HCT116 (cell line): Measurements from ENCODE around the gene BTBD6. TPM values are rescaled to one million over a fixed set of nuclear protein-coding genes. Genes with fewer than 3 reads are reported as not detected.

Experiments
- ATAC-seq: fragments of 200-7000 bp; cut with Tn5 transposase; 2 replicates; pipeline ENCODE4 v1.9.1; 2020; ENCODE audit warnings: mild to moderate bottlenecking, moderate library complexity
- BruUV-seq: library from RNA; stranded (reverse); fragments of 400-500 nt; replicated peaks from 2 replicates; lab custom pipeline; 2021; lab: Mats Ljungman, UMichigan
- CTCF ChIA-PET: fragments of 300-600 bp; sonication (Branson Sonifier 250); formaldehyde crosslinking; loops from one replicate; lab custom pipeline; 2021; ENCODE audit warnings: antibody characterized with exemption; lab: Charles Lee
- POLR2A ChIA-PET: fragments of 300-600, 350-600 bp; sonication (Branson Sonifier 250); formaldehyde crosslinking; loops from one replicate; lab custom pipeline; 2021; ENCODE audit warnings: antibody characterized with exemption; lab: Charles Lee
- RAD21 ChIA-PET, 2 experiments: fragments of 300-600 bp; sonication (Branson Sonifier 250); formaldehyde crosslinking; loops; one replicate each; lab custom pipeline; 2023; ENCODE audit warnings: low total read pairs in 2 of 2; ENCODE audit not compliant: uncharacterized antibody in 2 of 2, unreplicated experiment in 2 of 2, low non-redundant PET in 1 of 2; lab: Charles Lee
- DNase-seq: peaks from one replicate; pipeline ENCODE4 v3.0.0-alpha.2; 2010; ENCODE audit warnings: low read depth, low spot score
- H2AFZ ChIP-seq: fragments of 200-600 bp; shearing (Covaris generic), sonication (generic); 2 replicates; pipeline ENCODE4 v1.6.1; 2017; ENCODE audit warnings: low read depth, mixed run types, mixed read lengths, antibody characterized with exemption, low read length; ENCODE audit not compliant: poor library complexity, severe bottlenecking
- H3K27ac ChIP-seq: 2 replicates; pipeline ENCODE4 v1.5.1; 2012; ENCODE audit warnings: low read depth, low read length
- H3K27me3 ChIP-seq: fragments of 200-600 bp; sonication (generic); 2 replicates; pipeline ENCODE4 v1.6.1; 2016; ENCODE audit warnings: mixed run types, low read length, mixed read lengths; ENCODE audit not compliant: insufficient read depth
- H3K36me3 ChIP-seq, 2 experiments: fragments of 200-500 bp in 1 of 2; fragments of 200-600 bp in 1 of 2; sonication (Bioruptor generic) in 1 of 2; sonication (generic) in 1 of 2; 2 replicates each; pipeline versions ENCODE4 v1.5.1 to v1.6.1; 2014 to 2016; ENCODE audit warnings: low read length in 2 of 2, inconsistent platforms in 1 of 2, mixed read lengths in 1 of 2, mixed run types in 1 of 2; ENCODE audit not compliant: insufficient read depth in 2 of 2, control insufficient read depth in 1 of 2
- H3K4me1 ChIP-seq, 2 experiments: fragments of 200-600 bp in 1 of 2; sonication (generic) in 1 of 2; 2 replicates each; pipeline versions ENCODE4 v1.5.1 to v1.6.1; 2012 to 2017; ENCODE audit warnings: low read length in 2 of 2, inconsistent platforms in 1 of 2, mild to moderate bottlenecking in 1 of 2, mixed read lengths in 1 of 2, mixed run types in 1 of 2, moderate library complexity in 1 of 2; ENCODE audit not compliant: insufficient read depth in 2 of 2, control insufficient read depth in 1 of 2
- H3K4me2 ChIP-seq: fragments of 200-600 bp; sonication (generic); 2 replicates; pipeline ENCODE4 v1.6.1; 2017; ENCODE audit warnings: mixed run types, low read length, mixed read lengths
- H3K4me3 ChIP-seq, 2 experiments: fragments of 200-600 bp in 1 of 2; sonication (generic) in 1 of 2; replicated peaks in 1 of 2; 2 replicates each; pipeline ENCODE4 v1.5.1; 2011 to 2016; ENCODE audit warnings: low read length in 2 of 2, control low read depth in 1 of 2, low read depth in 1 of 2, mild to moderate bottlenecking in 1 of 2, mixed read lengths in 1 of 2, mixed run types in 1 of 2
- H3K79me2 ChIP-seq: fragments of 200-600 bp; sonication (generic); 2 replicates; pipeline ENCODE4 v1.6.1; 2017; ENCODE audit warnings: mild to moderate bottlenecking, mixed run types, low read length, moderate library complexity, mixed read lengths; ENCODE audit not compliant: insufficient read depth
- H3K9ac ChIP-seq: fragments of 200-600 bp; sonication (generic); 2 replicates; pipeline ENCODE4 v1.6.1; 2016; ENCODE audit warnings: low read length, mixed read lengths
- H3K9me2 ChIP-seq: fragments of 200-600 bp; sonication (generic), shearing (Covaris generic); 2 replicates; pipeline ENCODE4 v1.6.1; 2017; ENCODE audit warnings: mixed run types, mild to moderate bottlenecking, moderate library complexity; ENCODE audit not compliant: insufficient read depth
- H3K9me3 ChIP-seq, 2 experiments: fragments of 200-500 bp in 1 of 2; fragments of 200-600 bp in 1 of 2; sonication (Bioruptor generic) in 1 of 2; sonication (generic) in 1 of 2; 2 replicates each; pipeline ENCODE4 v1.6.1; 2014 to 2017; ENCODE audit warnings: low read length in 2 of 2, mixed read lengths in 2 of 2, inconsistent platforms in 1 of 2, low read depth in 1 of 2, mild to moderate bottlenecking in 1 of 2, mixed run types in 1 of 2, moderate library complexity in 1 of 2; ENCODE audit not compliant: control insufficient read depth in 1 of 2, insufficient read depth in 1 of 2
- H4K20me1 ChIP-seq: fragments of 200-600 bp; sonication (generic), shearing (Covaris generic); 2 replicates; pipeline ENCODE4 v1.6.1; 2017; ENCODE audit warnings: mixed run types, mild to moderate bottlenecking, moderate library complexity; ENCODE audit not compliant: insufficient read depth
- ATF3 ChIP-seq: IDR thresholded peaks from 2 replicates; pipeline ENCODE4 v1.6.1; 2012
- EZH2phosphoT487 ChIP-seq: fragments of 200-600 bp; IDR thresholded peaks from 2 replicates; pipeline ENCODE4 v1.6.1; 2018; ENCODE audit warnings: antibody characterized with exemption, borderline replicate concordance
- JUND ChIP-seq: IDR thresholded peaks from 2 replicates; pipeline ENCODE4 v1.6.1; 2012
- MAX ChIP-seq: IDR thresholded peaks from 2 replicates; pipeline ENCODE4 v1.6.1; 2012
- POLR2A ChIP-seq: IDR thresholded peaks from 2 replicates; pipeline ENCODE4 v1.7.0; 2011; ENCODE audit warnings: borderline replicate concordance; ENCODE audit not compliant: insufficient read depth, insufficient read length; ENCODE audit errors: extremely low read depth
- POLR2AphosphoS5 ChIP-seq: IDR thresholded peaks from 2 replicates; pipeline ENCODE4 v1.6.1; 2011; ENCODE audit warnings: mild to moderate bottlenecking, low read depth, low read length, moderate library complexity
- REST ChIP-seq: IDR thresholded peaks from 2 replicates; pipeline ENCODE4 v1.6.1; 2012; ENCODE audit warnings: low read depth
- SIN3A ChIP-seq: IDR thresholded peaks from 2 replicates; pipeline ENCODE4 v1.6.1; 2012; ENCODE audit warnings: low read depth
- SRF ChIP-seq: IDR thresholded peaks from 2 replicates; pipeline ENCODE4 v1.6.1; 2012; ENCODE audit warnings: low read depth
- TCF7L2 ChIP-seq: IDR thresholded peaks from 2 replicates; pipeline ENCODE4 v1.7.0; 2011; ENCODE audit warnings: borderline replicate concordance, inconsistent platforms; ENCODE audit not compliant: insufficient read depth, insufficient read length; ENCODE audit errors: extremely low read depth
- YY1 ChIP-seq: IDR thresholded peaks from 2 replicates; pipeline ENCODE4 v1.6.1; 2011; ENCODE audit warnings: low read length, low read depth, moderate library complexity, mild to moderate bottlenecking; ENCODE audit not compliant: insufficient replicate concordance; ENCODE audit errors: extremely low read depth
- ZFX ChIP-seq: fragments of 450-650 bp; IDR thresholded peaks from 2 replicates; pipeline ENCODE4 v1.6.1; 2017
- intact Hi-C: fragments of 100-400 bp; cut with micrococcal nuclease; formaldehyde crosslinking; loops from 2 replicates; pipeline ENCODE4 v1.10.0; 2022
- total RNA-seq: library from RNA; stranded (reverse); gene quantifications from one replicate; pipeline ENCODE4 v1.2.1, GENCODE V29; 2021; ENCODE audit not compliant: unreplicated experiment

The BTBD6 gene
- total RNA-seq, 1 experiment from 2014 or later = 35.9 TPM

- no peak for DNase-seq
- H3K36me3 ChIP-seq = no peaks in the 10 kb centered on the region
- TF ChIP-seq EZH2phosphoT487 (no peak), ZFX (no peak), MAX (no peak), JUND (no peak), POLR2AphosphoS5 (no peak), SIN3A (no peak), TCF7L2 (no peak)
- TF ChIP-seq, all 23 proteins: peak for 0
- Histone ChIP-seq H3K9ac (no peak overlapping the region), H3K9me3 (no peaks in the 10 kb centered on the region), H3K27ac (no peak overlapping the region), H3K4me3 (no peak overlapping the region), H3K79me2 (peaks cover 8% of the 10 kb centered on the region; the same call in 1 of the 2 replicates), H3K4me2 (no peak overlapping the region), H4K20me1 (no peaks in the 10 kb centered on the region), H2AFZ (no peak overlapping the region), H3K27me3 (no peaks in the 10 kb centered on the region), H3K9me2 (no peaks in the 10 kb centered on the region), H3K4me1 (no peaks in the 10 kb centered on the region)
- CTCF ChIA-PET = interaction anchor here (1.3 kb wide), 1 partner anchor 81 kb away, joined by 4 read pairs; no protein-coding TSS in a partner anchor
- BruUV-seq = no TSS peak
- ATAC-seq = no peak
- POLR2A ChIA-PET = no interaction called here
- RAD21 ChIA-PET = no interaction called here
- intact Hi-C loops = no loop called here
Measured at GRCh38 chr14:105271224-105271890, 23.0 kb downstream of the BTBD6 start.

- Histone ChIP-seq H3K27me3 (no peaks in the 10 kb centered on the region), H3K9ac (no peak overlapping the region), H3K79me2 (peaks cover 8% of the 10 kb centered on the region; the same call in 1 of the 2 replicates), H2AFZ (no peak overlapping the region), H3K9me2 (no peaks in the 10 kb centered on the region), H3K27ac (no peak overlapping the region), H3K9me3 (no peaks in the 10 kb centered on the region), H3K4me1 (no peaks in the 10 kb centered on the region), H3K36me3 (no peaks in the 10 kb centered on the region), H4K20me1 (no peaks in the 10 kb centered on the region), H3K4me2 (no peak overlapping the region), H3K4me3 (no peak overlapping the region)
- BruUV-seq = no TSS peak
- intact Hi-C loops = no loop called here
- POLR2A ChIA-PET = no interaction called here
- RAD21 ChIA-PET = no interaction called here
- CTCF ChIA-PET = no interaction called here
- ATAC-seq (no peak), DNase-seq (no peak)
- TF ChIP-seq ATF3 = no peak
- no peak for TF ChIP-seq TCF7L2
- no peak for TF ChIP-seq SRF
- TF ChIP-seq REST = no peak
- TF ChIP-seq MAX = no peak
- no peak for TF ChIP-seq EZH2phosphoT487
- TF ChIP-seq YY1 = no peak
- TF ChIP-seq JUND = no peak
- no peak for TF ChIP-seq POLR2A
- TF ChIP-seq ZFX = no peak
Measured at GRCh38 chr14:105272623-105273022, 24.3 kb downstream of the BTBD6 start.
